HepG2 (cell line): ENCODE data around the gene WDR89.
"Not testable (repeated sequence)": the region's sequence is repeated elsewhere in the genome, so short reads cannot be mapped to it uniquely, and the experiment has no call there.

Experiments
- GABPA ChIP-seq, 2 experiments: IDR thresholded peaks; 2 replicates each; pipeline ENCODE4 v1.6.1; 2011 to 2016; ENCODE audit warnings: low read depth in 2 of 2, low read length in 1 of 2, missing biosample characterization in 1 of 2, missing genetic modification characterization in 1 of 2
- NFIB ChIP-seq: sonication (generic); formaldehyde crosslinking; IDR thresholded peaks from 2 replicates; pipeline ENCODE4 v1.9.0; 2021; ENCODE audit warnings: missing genetic modification reagents, mild to moderate bottlenecking, borderline replicate concordance
- POLR2AphosphoS5 ChIP-seq: IDR thresholded peaks from 2 replicates; pipeline ENCODE4 v1.6.1; 2012; ENCODE audit warnings: low read depth, low read length
- SALL2 ChIP-seq: sonication (generic); formaldehyde crosslinking; IDR thresholded peaks from 2 replicates; pipeline ENCODE4 v1.8.1; 2023; ENCODE audit warnings: mild to moderate bottlenecking, missing genetic modification reagents, inconsistent platforms
- SMC3 ChIP-seq: IDR thresholded peaks from 2 replicates; pipeline ENCODE4 v1.6.1; 2011; ENCODE audit warnings: low read length, improper control_type of control experiment
- SUZ12 ChIP-seq: fragments of 150-350 bp; IDR thresholded peaks from 2 replicates; pipeline ENCODE4 v1.6.1; 2014; ENCODE audit warnings: low read depth, low read length
- ZNF615 ChIP-seq: sonication (generic); formaldehyde crosslinking; IDR thresholded peaks from 2 replicates; pipeline ENCODE4 v1.5.0; 2020; ENCODE audit warnings: mild to moderate bottlenecking, missing genetic modification reagents, borderline replicate concordance
- ZNF746 ChIP-seq: sonication (generic); formaldehyde crosslinking; IDR thresholded peaks from 2 replicates; pipeline ENCODE4 v1.8.0; 2022; ENCODE audit warnings: mild to moderate bottlenecking, missing genetic modification reagents
- TF ChIP-seq, protein P1 (sequence below): sonication (generic); formaldehyde crosslinking; IDR thresholded peaks from 2 replicates; pipeline ENCODE4 v1.5.0; 2020; ENCODE audit warnings: mild to moderate bottlenecking, missing genetic modification reagents, moderate library complexity
- TF ChIP-seq, protein P2 (sequence below): sonication (generic); formaldehyde crosslinking; IDR thresholded peaks from 2 replicates; pipeline ENCODE4 v1.4.0; 2020; ENCODE audit warnings: missing genetic modification reagents, borderline replicate concordance

DNA sequence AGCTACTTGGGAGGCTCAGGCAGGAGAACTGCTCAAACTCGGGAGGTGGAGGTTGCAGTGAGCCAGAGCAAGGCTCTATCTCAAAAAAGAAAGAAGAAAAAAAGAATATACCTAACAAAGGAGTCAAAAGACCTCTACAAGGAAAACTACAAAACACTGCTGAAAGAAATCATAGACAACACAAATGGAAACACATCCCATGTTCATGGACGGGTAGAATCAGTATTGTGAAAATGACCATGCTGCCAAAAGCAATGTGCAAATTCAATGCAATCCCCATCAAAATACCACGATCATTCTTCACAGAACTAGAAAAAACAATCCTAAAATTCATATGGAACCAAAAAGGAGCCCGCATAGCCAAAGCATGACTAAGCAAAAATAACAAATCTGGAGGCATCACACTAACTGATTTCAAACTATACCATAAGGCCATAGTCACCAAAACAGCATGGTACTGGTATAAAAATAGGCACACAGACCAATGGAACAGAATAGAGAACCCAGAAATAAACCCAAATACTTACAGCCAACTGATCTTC, 5.5 kb downstream of the WDR89 start:
- TF ChIP-seq, protein P1, sequence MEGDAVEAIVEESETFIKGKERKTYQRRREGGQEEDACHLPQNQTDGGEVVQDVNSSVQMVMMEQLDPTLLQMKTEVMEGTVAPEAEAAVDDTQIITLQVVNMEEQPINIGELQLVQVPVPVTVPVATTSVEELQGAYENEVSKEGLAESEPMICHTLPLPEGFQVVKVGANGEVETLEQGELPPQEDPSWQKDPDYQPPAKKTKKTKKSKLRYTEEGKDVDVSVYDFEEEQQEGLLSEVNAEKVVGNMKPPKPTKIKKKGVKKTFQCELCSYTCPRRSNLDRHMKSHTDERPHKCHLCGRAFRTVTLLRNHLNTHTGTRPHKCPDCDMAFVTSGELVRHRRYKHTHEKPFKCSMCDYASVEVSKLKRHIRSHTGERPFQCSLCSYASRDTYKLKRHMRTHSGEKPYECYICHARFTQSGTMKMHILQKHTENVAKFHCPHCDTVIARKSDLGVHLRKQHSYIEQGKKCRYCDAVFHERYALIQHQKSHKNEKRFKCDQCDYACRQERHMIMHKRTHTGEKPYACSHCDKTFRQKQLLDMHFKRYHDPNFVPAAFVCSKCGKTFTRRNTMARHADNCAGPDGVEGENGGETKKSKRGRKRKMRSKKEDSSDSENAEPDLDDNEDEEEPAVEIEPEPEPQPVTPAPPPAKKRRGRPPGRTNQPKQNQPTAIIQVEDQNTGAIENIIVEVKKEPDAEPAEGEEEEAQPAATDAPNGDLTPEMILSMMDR = not testable (repeated sequence)
- not testable (repeated sequence) for TF ChIP-seq ZNF615 (CRISPR knock-in tag); POLR2AphosphoS5; SALL2 (CRISPR knock-in tag); SMC3; GABPA (IDR thresholded peaks at IDR 0.05; ENCODE audit: low read depth, low read length); GABPA (CRISPR knock-in tag; IDR thresholded peaks at IDR 0.05; ENCODE audit: low read depth); NFIB; ZNF746 (CRISPR knock-in tag); SUZ12
- TF ChIP-seq, protein P2, sequence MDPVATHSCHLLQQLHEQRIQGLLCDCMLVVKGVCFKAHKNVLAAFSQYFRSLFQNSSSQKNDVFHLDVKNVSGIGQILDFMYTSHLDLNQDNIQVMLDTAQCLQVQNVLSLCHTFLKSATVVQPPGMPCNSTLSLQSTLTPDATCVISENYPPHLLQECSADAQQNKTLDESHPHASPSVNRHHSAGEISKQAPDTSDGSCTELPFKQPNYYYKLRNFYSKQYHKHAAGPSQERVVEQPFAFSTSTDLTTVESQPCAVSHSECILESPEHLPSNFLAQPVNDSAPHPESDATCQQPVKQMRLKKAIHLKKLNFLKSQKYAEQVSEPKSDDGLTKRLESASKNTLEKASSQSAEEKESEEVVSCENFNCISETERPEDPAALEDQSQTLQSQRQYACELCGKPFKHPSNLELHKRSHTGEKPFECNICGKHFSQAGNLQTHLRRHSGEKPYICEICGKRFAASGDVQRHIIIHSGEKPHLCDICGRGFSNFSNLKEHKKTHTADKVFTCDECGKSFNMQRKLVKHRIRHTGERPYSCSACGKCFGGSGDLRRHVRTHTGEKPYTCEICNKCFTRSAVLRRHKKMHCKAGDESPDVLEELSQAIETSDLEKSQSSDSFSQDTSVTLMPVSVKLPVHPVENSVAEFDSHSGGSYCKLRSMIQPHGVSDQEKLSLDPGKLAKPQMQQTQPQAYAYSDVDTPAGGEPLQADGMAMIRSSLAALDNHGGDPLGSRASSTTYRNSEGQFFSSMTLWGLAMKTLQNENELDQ (CRISPR knock-in tag) = not testable (repeated sequence)
